Sigmoid colon (tissue), 4 donors: ENCODE results near the gene GPC3.

ENCODE experiments used
- CTCF ChIP-seq, 4 experiments: fragments of 450-650 bp in 3 of 4; fragments of 200-600 bp in 1 of 4; IDR thresholded peaks; one replicate each; pipeline ENCODE4 v1.5.1; 2016 to 2019; ENCODE audit warnings: antibody characterized with exemption in 4 of 4, mild to moderate bottlenecking in 3 of 4, moderate library complexity in 2 of 4
- POLR2A ChIP-seq, 2 donors: fragments of 450-650 bp; IDR thresholded peaks; one replicate each; pipeline ENCODE4 v1.6.1; 2016; ENCODE audit warnings: antibody characterized with exemption in 2 of 2, mild to moderate bottlenecking in 2 of 2, moderate library complexity in 2 of 2
- POLR2AphosphoS5 ChIP-seq, 4 donors: sonication (generic); formaldehyde crosslinking; IDR thresholded peaks; one replicate each; pipeline ENCODE4 v1.6.1; 2017; ENCODE audit warnings: antibody characterized with exemption in 4 of 4

- TF ChIP-seq CTCF (IDR thresholded peaks at IDR 0.05) (no peak), POLR2AphosphoS5 (IDR thresholded peaks at IDR 0.05) (no peak), POLR2A (IDR thresholded peaks at IDR 0.05) (no peak)
Observed at GRCh38 chrX:134004084-134004483, 18.7 kb upstream of the GPC3 start.
